HepG2 (cell line): ENCODE results near the gene ELANE. TPM values are rescaled to one million over a fixed set of nuclear protein-coding genes. Genes with fewer than 3 reads are reported as not detected.

Source experiments
- ATAC-seq: fragments of 200-7000 bp; cut with Tn5 transposase; 3 replicates; pipeline ENCODE4 v1.9.1; 2020; ENCODE audit warnings: mild to moderate bottlenecking, moderate library complexity
- BruUV-seq: library from RNA; stranded (reverse); fragments of 400-500 nt; replicated peaks from 2 replicates; lab custom pipeline; 2021; lab: Mats Ljungman, UMichigan
- CTCF ChIA-PET: fragments of 300-600 bp; formaldehyde crosslinking; extraction: SDS; loops from one replicate; lab custom pipeline; 2021; ENCODE audit warnings: low total read pairs, inconsistent platforms, low intra/inter-chr PET ratio; lab: Yijun Ruan, JAX
- POLR2A ChIA-PET: fragments of 350-600 bp; sonication (Branson Sonifier 250); formaldehyde crosslinking; loops from one replicate; lab custom pipeline; 2020; ENCODE audit warnings: antibody characterized with exemption, inconsistent platforms; lab: Yijun Ruan, JAX
- DNase-seq: peaks from one replicate; pipeline ENCODE4 v3.0.0-alpha.2; 2015; ENCODE audit warnings: low spot score
- FAIRE-seq: peaks from 3 replicates; lab custom pipeline; 2011; peaks lifted over from hg19 to GRCh38; lab: Jason Lieb, UNC
- H2AFZ ChIP-seq: one replicate; pipeline ENCODE4 v1.6.1; 2011; ENCODE audit warnings: low read length, inconsistent platforms
- H3K27ac ChIP-seq: fragments of 300-600 bp; 3 replicates; pipeline ENCODE4 v1.8.0; 2011; ENCODE audit warnings: mixed run types, mild to moderate bottlenecking, mixed read lengths, low read length, inconsistent platforms; ENCODE audit not compliant: insufficient read depth; ENCODE audit errors: extremely low read length
- H3K27me3 ChIP-seq, 2 experiments: fragments of 200-600 bp in 1 of 2; 2 replicates in 1 of 2; 3 replicates in 1 of 2; pipeline versions ENCODE4 v1.6.0 to v1.8.0; 2011; ENCODE audit warnings: low read length in 2 of 2, mild to moderate bottlenecking in 2 of 2, moderate library complexity in 2 of 2, inconsistent platforms in 1 of 2; ENCODE audit not compliant: insufficient read depth in 2 of 2, control insufficient read depth in 1 of 2
- H3K36me3 ChIP-seq, 2 experiments: fragments of 200-600 bp in 1 of 2; replicated peaks in 1 of 2; 2 replicates in 1 of 2; 3 replicates in 1 of 2; pipeline versions ENCODE4 v1.5.1 to v1.8.0; 2011; ENCODE audit warnings: low read length in 2 of 2, inconsistent platforms in 1 of 2; ENCODE audit not compliant: insufficient read depth in 2 of 2, control insufficient read depth in 1 of 2
- H3K4me1 ChIP-seq: 2 replicates; pipeline ENCODE4 v1.5.1; 2012; ENCODE audit warnings: low read length, inconsistent platforms; ENCODE audit not compliant: insufficient read depth
- H3K4me2 ChIP-seq: 2 replicates; pipeline ENCODE4 v1.6.0; 2011; ENCODE audit warnings: low read depth, low read length, inconsistent platforms
- H3K4me3 ChIP-seq, 3 experiments: fragments of 200-600 bp in 1 of 3; sonication (generic), shearing (Covaris generic) in 1 of 3; replicated peaks in 1 of 3; 2 replicates each; pipeline ENCODE4 v1.5.1; 2011 to 2016; ENCODE audit warnings: low read length in 3 of 3, inconsistent platforms in 2 of 3, low read depth in 2 of 3, mild to moderate bottlenecking in 2 of 3, control low read depth in 1 of 3, mixed read lengths in 1 of 3; ENCODE audit not compliant: insufficient read depth in 1 of 3
- H3K79me2 ChIP-seq: one replicate; pipeline ENCODE4 v1.6.1; 2011; ENCODE audit warnings: low read length, inconsistent platforms; ENCODE audit not compliant: insufficient read depth
- H3K9ac ChIP-seq: 2 replicates; pipeline ENCODE4 v1.6.0; 2011; ENCODE audit warnings: mild to moderate bottlenecking, low read depth, low read length, inconsistent platforms; ENCODE audit not compliant: insufficient read depth
- H3K9me3 ChIP-seq: 2 replicates; pipeline ENCODE4 v1.5.1; 2012; ENCODE audit warnings: mild to moderate bottlenecking, low read length
- H4K20me1 ChIP-seq: 2 replicates; pipeline ENCODE4 v1.6.0; 2011; ENCODE audit warnings: inconsistent platforms, mild to moderate bottlenecking, low read length, moderate library complexity; ENCODE audit not compliant: insufficient read depth
- AGO2 ChIP-seq: fragments of 200-400 bp; formaldehyde crosslinking; optimal IDR thresholded peaks from 2 replicates; pipeline ENCODE3; 2017; ENCODE audit warnings: mild to moderate bottlenecking, low read depth, low read length, moderate library complexity
- HNF1B ChIP-seq: sonication (generic); formaldehyde crosslinking; IDR thresholded peaks from 2 replicates; pipeline ENCODE4 v1.5.1; 2020; ENCODE audit warnings: mild to moderate bottlenecking, moderate library complexity, missing genetic modification reagents
- RBFOX2 ChIP-seq: fragments of 200-400 bp; formaldehyde crosslinking; IDR thresholded peaks from 2 replicates; pipeline ENCODE4 v1.6.1; 2017; ENCODE audit warnings: low read depth, mild to moderate bottlenecking, low read length
- ZFP1 ChIP-seq: IDR thresholded peaks from 2 replicates; pipeline ENCODE4 v1.6.1; 2016
- ZFP36L2 ChIP-seq: sonication (generic); formaldehyde crosslinking; IDR thresholded peaks from 2 replicates; pipeline ENCODE4 v1.4.0; 2020; ENCODE audit warnings: missing genetic modification reagents
- ZNF18 ChIP-seq: sonication (generic); formaldehyde crosslinking; IDR thresholded peaks from 2 replicates; pipeline ENCODE4 v1.8.0; 2022; ENCODE audit warnings: mild to moderate bottlenecking, missing genetic modification reagents; ENCODE audit not compliant: insufficient replicate concordance
- WGBS: methylation state at CpG from one replicate; pipeline ENCODE4 v1.1.6; 2017; ENCODE audit warnings: low lambda C conversion rate; 5-methylcytosine and 5-hydroxymethylcytosine counted together
- in situ Hi-C: cut with HindIII; loops from 2 replicates; pipeline ENCODE4 v1.10.0; 2017; ENCODE audit warnings: low pct_unique_long_range_greater_than_20kb; ENCODE audit not compliant: extremely low pct_ligation_motif_present
- intact Hi-C: fragments of 100-400 bp; cut with micrococcal nuclease; formaldehyde crosslinking; loops from one replicate; pipeline ENCODE4 v1.10.0; 2022; ENCODE audit not compliant: unreplicated experiment
- polyA plus RNA-seq, 8 experiments: library from polyadenylated mRNA; depleted of rRNA in 3 of 8; stranded (reverse) in 7 of 8; unstranded in 1 of 8; fragments of >200 nt; fragmentation: Illumina TruSeq in 4 of 8; extraction: Trizol in 4 of 8; gene quantifications; 2 replicates each; pipeline versions ENCODE4 v1.2.1 to v1.2.3, GENCODE V29; 2011 to 2016; ENCODE audit warnings: low read depth in 4 of 8, missing spikeins in 1 of 8, mixed read lengths in 1 of 8; ENCODE audit not compliant: insufficient read depth in 1 of 8
- total RNA-seq, 5 experiments: library from RNA; depleted of rRNA; stranded (reverse); fragments of >200 nt; fragmentation: Illumina TruSeq; extraction: Trizol; gene quantifications; 2 replicates each; pipeline ENCODE4 v1.2.3, GENCODE V29; 2016; ENCODE audit warnings: low read depth in 1 of 5

The ELANE gene
- total and polyA plus RNA-seq, 2 of the 13 experiments (the other 11 are each of a cell fraction or from before 2014, with no cell fraction given) = not detected

GRCh38 chr19:889662-890295 is 37.7 kb downstream of the ELANE start (continued):
- TF ChIP-seq HNF1B (CRISPR knock-in tag) (no peak), AGO2 (peak; percentile 58), ZFP36L2 (no peak), ZNF18 (no peak)

- no peak for FAIRE-seq
- Histone ChIP-seq H4K20me1 (no peaks in the 10 kb centered on the region; the same call in 1 of the 2 replicates), H3K4me3 (no peak overlapping the region), H3K4me1 (peaks cover 9% of the 10 kb centered on the region), H3K79me2 (peaks cover 10% of the 10 kb centered on the region), H3K4me2 (no peak overlapping the region), H3K36me3 (peaks cover 12 to 27% of the 10 kb centered on the region in 2 experiments; a peak in 4 of 5 replicates), H3K9me3 (no peaks in the 10 kb centered on the region), H3K27me3 (no peaks in the 10 kb centered on the region), H3K27ac (no peak overlapping the region), H2AFZ (no peak overlapping the region), H3K9ac (no peak overlapping the region)
- intact Hi-C loops = no loop called here
- TF ChIP-seq ZFP1 (CRISPR knock-in tag) = no peak
- 0 out of 2 replicates have a peak, but pooled peaks have one; percentile 28 for TF ChIP-seq RBFOX2
- BruUV-seq = no TSS peak
- CTCF ChIA-PET = no interaction called here
- no peak for ATAC-seq
- no peak for DNase-seq
- 96% methylated on average over 18 of the region's 18 CpGs for WGBS
- POLR2A ChIA-PET = no interaction called here
- in situ Hi-C loops = no loop called here
Measured at GRCh38 chr19:890831-891230, 38.7 kb downstream of the ELANE start.
